BLaER1 (cell line): ENCODE data around the gene ALX3.

Experiments used
- H3K27ac ChIP-seq: shearing (Covaris generic); formaldehyde crosslinking; 2 replicates; pipeline ENCODE4 v1.8.1; 2022
- H3K27me3 ChIP-seq: shearing (Covaris generic); formaldehyde crosslinking; 2 replicates; pipeline ENCODE4 v1.8.1; 2022
- H3K36me3 ChIP-seq: shearing (Covaris generic); formaldehyde crosslinking; 2 replicates; pipeline ENCODE4 v1.8.1; 2022
- H3K4me1 ChIP-seq: shearing (Covaris generic); formaldehyde crosslinking; 2 replicates; pipeline ENCODE4 v1.8.1; 2022
- H3K4me2 ChIP-seq: shearing (Covaris generic); formaldehyde crosslinking; 2 replicates; pipeline ENCODE4 v1.8.1; 2022
- H3K4me3 ChIP-seq: shearing (Covaris generic); formaldehyde crosslinking; 2 replicates; pipeline ENCODE4 v1.8.1; 2022
- H3K9ac ChIP-seq: shearing (Covaris generic); formaldehyde crosslinking; 2 replicates; pipeline ENCODE4 v1.8.1; 2022
- H3K9me3 ChIP-seq: shearing (Covaris generic); formaldehyde crosslinking; 2 replicates; pipeline ENCODE4 v1.8.1; 2022
- H4K20me1 ChIP-seq: shearing (Covaris generic); formaldehyde crosslinking; 2 replicates; pipeline ENCODE4 v1.8.1; 2022
- Cebpa-rat ChIP-seq: shearing (Covaris generic); IDR thresholded peaks from 2 replicates; pipeline ENCODE4 v1.8.1; 2022

The ALX3 gene

DNA sequence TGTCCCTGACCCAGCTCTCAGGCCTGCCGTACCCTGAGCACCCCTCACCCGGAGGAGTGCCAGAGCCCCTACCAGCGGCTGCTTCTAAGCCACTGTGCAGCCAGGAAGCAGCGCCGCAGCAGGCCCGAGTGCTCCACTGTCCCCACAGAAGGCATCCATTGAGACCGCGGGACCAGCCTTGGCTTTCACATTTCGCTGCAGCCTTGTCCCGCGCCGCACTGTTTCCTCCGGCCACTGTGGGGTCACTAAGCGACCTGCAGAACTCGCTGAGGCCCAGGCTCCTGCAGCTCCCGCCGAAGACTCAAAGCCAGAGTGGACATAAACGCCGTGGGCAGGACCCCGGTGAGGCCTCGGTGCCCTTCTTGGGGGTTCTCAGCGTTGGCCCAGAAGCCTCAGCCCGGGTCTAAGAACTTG is 3.0 kb downstream of the ALX3 start:
- Histone ChIP-seq H3K27ac (no peak overlapping the region), H4K20me1 (peaks cover 84% of the 10 kb centered on the region), H3K27me3 (peaks cover 73% of the 10 kb centered on the region), H3K9me3 (0 out of 2 replicates have a peak, but pooled peaks cover 7% of the 10 kb centered on the region), H3K4me2 (no peak overlapping the region), H3K36me3 (no peaks in the 10 kb centered on the region; the same call in 1 of the 2 replicates), H3K4me1 (peaks cover 23% of the 10 kb centered on the region), H3K9ac (no peak overlapping the region), H3K4me3 (no peak overlapping the region)
- no peak for TF ChIP-seq Cebpa-rat

- Histone ChIP-seq H3K27me3 (peaks cover 56% of the 10 kb centered on the region), H3K4me3 (no peak overlapping the region), H3K4me1 (peaks cover 34% of the 10 kb centered on the region), H4K20me1 (peaks cover 76% of the 10 kb centered on the region), H3K4me2 (no peak overlapping the region), H3K27ac (no peak overlapping the region), H3K36me3 (peaks cover 2% of the 10 kb centered on the region; the same call in 1 of the 2 replicates), H3K9ac (no peak overlapping the region), H3K9me3 (0 out of 2 replicates have a peak, but pooled peaks cover 7% of the 10 kb centered on the region)
- no peak for TF ChIP-seq Cebpa-rat
Measured at GRCh38 chr1:110065841-110066240, 4.6 kb downstream of the ALX3 start.

DNA sequence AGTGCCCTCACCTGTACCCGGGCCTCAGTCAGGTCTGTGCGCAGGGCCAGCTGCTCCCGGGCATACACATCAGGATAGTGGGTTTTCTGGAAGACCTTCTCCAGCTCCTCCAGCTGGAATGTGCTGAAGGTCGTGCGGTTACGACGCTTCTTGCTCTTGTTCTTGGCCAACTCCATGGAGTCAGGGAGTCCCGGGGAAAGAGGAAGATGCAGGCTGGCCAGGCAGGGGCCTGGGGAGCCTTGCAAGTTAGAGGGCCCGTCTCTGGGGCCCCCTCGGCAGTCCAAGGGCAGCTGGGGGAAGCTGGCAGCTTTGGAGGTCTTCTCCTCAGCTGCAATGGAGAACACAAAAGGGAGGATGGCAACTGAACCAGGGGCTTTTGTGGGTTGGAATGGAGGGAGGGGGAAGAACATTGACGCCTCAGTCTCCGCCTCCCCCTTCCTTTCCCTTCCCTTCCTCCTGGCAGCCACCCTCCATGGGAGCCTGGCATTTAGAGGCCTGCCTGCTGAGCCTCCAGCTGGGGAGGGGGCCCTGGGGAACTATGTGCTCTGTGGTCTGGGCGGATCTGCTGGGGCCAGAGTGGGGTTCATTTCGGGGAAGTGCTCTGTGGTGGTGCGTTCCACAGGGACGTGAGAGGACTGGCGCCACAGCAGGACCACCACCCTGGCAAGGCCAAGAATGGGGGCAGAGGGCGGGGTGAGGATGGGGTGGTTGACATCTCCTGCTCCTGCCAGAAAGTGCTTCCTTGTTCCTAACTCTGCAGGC is 5.7 kb downstream of the ALX3 start:
- H3K9ac ChIP-seq: no peak overlapping the region
- no peak overlapping the region for H3K4me3 ChIP-seq

GRCh38 chr1:110063781-110064180 is 6.7 kb downstream of the ALX3 start:
- H3K4me1 ChIP-seq: peaks cover 40% of the 10 kb centered on the region
- H4K20me1 ChIP-seq: peaks cover 74% of the 10 kb centered on the region
- peaks cover 36% of the 10 kb centered on the region for H3K27me3 ChIP-seq
- no peak overlapping the region for H3K4me3 ChIP-seq
- no peak overlapping the region for H3K9ac ChIP-seq
- 0 out of 2 replicates have a peak, but pooled peaks cover under 1% of the 10 kb centered on the region for H3K9me3 ChIP-seq
- H3K36me3 ChIP-seq: peaks cover 17% of the 10 kb centered on the region; the same call in 1 of the 2 replicates
- no peak overlapping the region for H3K27ac ChIP-seq
- no peak overlapping the region for H3K4me2 ChIP-seq
- TF ChIP-seq Cebpa-rat: no peak

More for the DNA sequence above, 5.7 kb downstream of the ALX3 start:
- Histone ChIP-seq H3K27me3 (peaks cover 45% of the 10 kb centered on the region), H3K4me1 (peaks cover 30% of the 10 kb centered on the region), H3K4me2 (peak overlapping the region; percentile 54), H3K36me3 (peaks cover 13% of the 10 kb centered on the region; the same call in 1 of the 2 replicates), H3K9me3 (0 out of 2 replicates have a peak, but pooled peaks cover 7% of the 10 kb centered on the region), H3K27ac (no peak overlapping the region), H4K20me1 (peaks cover 77% of the 10 kb centered on the region)
- TF ChIP-seq Cebpa-rat: no peak

DNA sequence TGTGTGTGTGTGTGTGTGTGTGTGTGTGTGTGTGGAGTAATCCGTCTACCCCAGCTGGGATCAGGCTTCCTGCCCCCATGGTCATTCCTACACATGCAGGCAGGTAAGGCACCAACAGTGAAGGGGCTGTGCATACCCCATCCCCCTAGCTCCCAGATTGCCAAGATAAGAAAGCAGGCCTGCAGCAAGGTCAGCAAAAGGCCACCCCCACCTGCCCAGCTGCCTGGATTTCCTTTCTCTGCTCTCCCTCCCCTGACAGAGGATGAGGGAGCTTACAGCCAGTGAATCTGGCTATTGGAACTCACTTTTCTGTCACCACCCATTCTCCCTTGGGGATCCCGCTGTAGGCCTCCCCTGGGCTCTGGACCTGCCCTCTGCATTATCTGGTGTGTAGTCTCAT is 7.9 kb downstream of the ALX3 start:
- Histone ChIP-seq H3K9me3 (no peaks in the 10 kb centered on the region), H3K4me2 (peak overlapping the region; percentile 22), H3K9ac (no peak overlapping the region), H3K4me1 (peaks cover 51% of the 10 kb centered on the region), H4K20me1 (peaks cover 74% of the 10 kb centered on the region), H3K27me3 (peaks cover 24% of the 10 kb centered on the region), H3K27ac (no peak overlapping the region), H3K4me3 (no peak overlapping the region), H3K36me3 (peaks cover 22% of the 10 kb centered on the region)
- no peak for TF ChIP-seq Cebpa-rat

GRCh38 chr1:110061341-110061740 is 9.1 kb downstream of the ALX3 start:
- no peak for TF ChIP-seq Cebpa-rat
- peaks cover 35% of the 10 kb centered on the region for H3K36me3 ChIP-seq
- H3K27ac ChIP-seq: no peak overlapping the region
- H3K4me2 ChIP-seq: no peak overlapping the region
- H3K9me3 ChIP-seq: no peaks in the 10 kb centered on the region
- peaks cover 67% of the 10 kb centered on the region for H4K20me1 ChIP-seq
- H3K27me3 ChIP-seq: peaks cover 12% of the 10 kb centered on the region
- no peak overlapping the region for H3K9ac ChIP-seq
- H3K4me3 ChIP-seq: no peak overlapping the region
- peaks cover 51% of the 10 kb centered on the region for H3K4me1 ChIP-seq

- H3K27ac ChIP-seq: no peak overlapping the region
- peaks cover 5% of the 10 kb centered on the region for H3K27me3 ChIP-seq
- peaks cover 51% of the 10 kb centered on the region for H3K4me1 ChIP-seq
- no peaks in the 10 kb centered on the region for H3K9me3 ChIP-seq
- H3K4me3 ChIP-seq: no peak overlapping the region
- no peak overlapping the region for H3K9ac ChIP-seq
- no peak overlapping the region for H3K4me2 ChIP-seq
- TF ChIP-seq Cebpa-rat: no peak
- peaks cover 41% of the 10 kb centered on the region for H3K36me3 ChIP-seq
- H4K20me1 ChIP-seq: peaks cover 61% of the 10 kb centered on the region
Measured at GRCh38 chr1:110060662-110061060, 9.8 kb downstream of the ALX3 start.

DNA sequence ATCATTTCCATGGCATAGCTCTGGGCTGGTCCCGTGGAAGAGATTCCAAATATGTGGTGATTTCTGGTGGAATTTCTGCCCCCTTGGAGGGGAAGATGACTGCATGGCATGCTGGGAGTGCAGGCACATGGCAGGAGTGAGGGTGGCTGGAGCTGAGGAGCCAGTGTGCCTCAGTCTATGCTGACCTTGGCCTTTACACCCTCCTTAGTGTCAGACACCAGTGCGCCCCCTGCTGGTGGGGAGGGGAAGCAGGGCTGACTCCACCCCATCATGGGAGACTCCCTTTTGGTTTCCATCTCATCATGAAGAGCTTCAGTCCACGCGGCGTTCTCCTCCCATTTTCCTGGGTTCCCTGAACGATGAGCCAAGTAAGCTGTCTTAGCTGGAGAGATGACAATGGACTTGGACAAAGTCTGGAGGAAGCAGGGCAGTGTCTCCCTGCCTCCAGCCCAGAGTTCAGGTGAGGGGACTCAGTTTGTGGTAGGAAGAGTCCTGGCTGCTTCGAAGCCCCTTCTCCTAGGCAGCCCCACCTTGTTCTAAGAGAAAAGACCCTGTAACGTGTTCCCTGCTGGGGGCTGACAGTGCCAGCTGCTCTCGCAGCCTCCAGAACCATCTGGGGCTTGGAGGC is 10.3 kb downstream of the ALX3 start:
- no peak for TF ChIP-seq Cebpa-rat
- no peaks in the 10 kb centered on the region for H3K9me3 ChIP-seq
- peak overlapping the region; percentile 55 for H3K4me2 ChIP-seq
- peaks cover 47% of the 10 kb centered on the region for H3K36me3 ChIP-seq
- H3K9ac ChIP-seq: no peak overlapping the region
- H3K4me1 ChIP-seq: peaks cover 49% of the 10 kb centered on the region
- H4K20me1 ChIP-seq: peaks cover 56% of the 10 kb centered on the region
- peaks cover under 1% of the 10 kb centered on the region; the same call in 1 of the 2 replicates for H3K27me3 ChIP-seq
- H3K4me3 ChIP-seq: no peak overlapping the region
- no peak overlapping the region for H3K27ac ChIP-seq

- Histone ChIP-seq H3K27me3 (no peaks in the 10 kb centered on the region), H3K9me3 (no peaks in the 10 kb centered on the region), H4K20me1 (peaks cover 48% of the 10 kb centered on the region), H3K36me3 (peaks cover 55% of the 10 kb centered on the region), H3K9ac (no peak overlapping the region), H3K27ac (no peak overlapping the region), H3K4me1 (peaks cover 40% of the 10 kb centered on the region), H3K4me3 (no peak overlapping the region), H3K4me2 (peak overlapping the region; percentile 55)
- no peak for TF ChIP-seq Cebpa-rat
Measured at GRCh38 chr1:110059133-110059863, 11.2 kb downstream of the ALX3 start.
